GM18499 (cell line): ENCODE measurements around the gene PAK2.
"Not testable (repeated sequence)": the region's sequence is repeated elsewhere in the genome, so short reads cannot be mapped to it uniquely, and the experiment has no call there.

Source experiments
- ATAC-seq: cut with Tn5 transposase; IDR thresholded peaks from one replicate; pipeline ENCODE4 v1.9.1; 2021; ENCODE audit warnings: moderate number of reproducible peaks; ENCODE audit not compliant: insufficient read depth, unreplicated experiment

Gene PAK2

DNA sequence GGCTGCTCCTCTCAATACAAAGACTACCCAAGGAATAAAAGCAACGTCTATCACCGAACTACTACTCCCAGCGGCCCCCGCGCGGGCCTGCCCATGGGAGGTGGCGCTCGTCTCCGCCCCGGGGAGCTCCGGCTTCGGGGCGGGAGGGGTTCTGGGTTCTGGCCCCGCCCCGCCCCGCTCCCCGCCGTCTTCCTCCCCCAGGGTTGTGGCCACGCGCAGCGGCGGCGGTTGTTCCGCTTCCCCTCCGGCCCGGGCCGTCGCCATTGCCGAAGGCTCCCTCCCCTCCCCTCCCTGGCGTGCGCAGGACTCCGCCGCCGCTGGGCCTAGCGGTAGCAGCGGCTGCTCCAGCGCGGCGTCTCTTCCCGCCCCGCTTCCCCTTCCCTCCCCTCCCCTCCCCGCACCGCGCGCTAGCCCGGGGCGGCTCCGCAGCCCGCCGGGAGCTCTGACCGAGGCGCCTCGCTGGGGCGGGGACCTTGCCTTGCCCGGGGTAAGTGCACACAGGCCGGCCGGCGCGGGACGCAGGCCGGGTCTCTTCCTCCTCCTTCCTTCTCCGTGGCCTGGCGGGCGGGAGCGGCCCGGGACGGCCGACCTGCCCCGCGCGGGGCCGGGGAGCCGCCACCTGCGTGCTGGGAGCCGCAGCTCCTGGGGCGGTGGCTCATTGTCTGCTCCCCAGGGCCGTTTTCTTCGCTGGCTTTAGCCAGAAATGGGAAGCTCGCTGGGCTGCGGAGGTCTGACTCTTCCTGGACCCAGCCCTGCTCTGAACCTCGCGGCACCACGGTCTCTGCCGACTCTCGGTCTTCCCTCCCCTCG, at the start of gene PAK2:
Gene PAK2, plus strand, starts transcription at position 187 of the 810 bp plus-strand sequence. CDS start 42,790 bp downstream, outside the sequence.
- ATAC-seq, result no peak

DNA sequence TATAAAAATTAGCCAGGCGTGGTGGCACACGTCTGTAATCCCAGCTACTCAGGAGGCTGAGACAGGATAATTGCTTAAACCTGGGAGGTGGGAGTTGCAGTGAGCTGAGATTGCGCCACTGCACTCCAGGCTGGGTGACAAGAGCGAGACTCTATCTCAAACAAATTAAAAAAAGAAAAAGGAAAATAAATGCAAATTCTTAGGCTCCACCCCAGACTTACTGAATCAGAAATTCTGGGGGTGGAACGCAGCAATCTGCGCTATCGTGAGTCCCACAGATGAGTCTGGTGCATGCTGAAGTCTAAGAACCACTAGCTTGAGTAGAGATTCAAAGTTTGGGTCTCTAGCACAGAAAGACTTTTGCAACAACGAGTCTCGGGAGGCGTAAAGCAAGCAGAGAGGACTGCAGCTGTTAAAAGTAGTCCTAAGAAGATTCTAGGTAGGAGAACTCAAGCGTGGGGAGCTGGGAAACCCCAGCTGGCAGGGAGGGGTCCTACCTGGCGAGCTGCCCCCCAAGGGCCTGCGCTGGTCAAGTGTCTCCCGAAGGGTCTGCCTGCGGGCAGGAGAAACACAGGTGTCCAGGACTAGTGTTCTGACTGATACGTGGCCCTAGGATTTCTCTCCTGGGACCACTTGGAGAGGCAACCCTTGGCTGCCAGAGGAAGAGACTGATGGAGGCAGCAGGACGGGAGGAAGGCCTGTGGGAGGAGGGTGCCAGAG, 49.6 kb upstream of the PAK2 start:
- no peak for ATAC-seq

DNA sequence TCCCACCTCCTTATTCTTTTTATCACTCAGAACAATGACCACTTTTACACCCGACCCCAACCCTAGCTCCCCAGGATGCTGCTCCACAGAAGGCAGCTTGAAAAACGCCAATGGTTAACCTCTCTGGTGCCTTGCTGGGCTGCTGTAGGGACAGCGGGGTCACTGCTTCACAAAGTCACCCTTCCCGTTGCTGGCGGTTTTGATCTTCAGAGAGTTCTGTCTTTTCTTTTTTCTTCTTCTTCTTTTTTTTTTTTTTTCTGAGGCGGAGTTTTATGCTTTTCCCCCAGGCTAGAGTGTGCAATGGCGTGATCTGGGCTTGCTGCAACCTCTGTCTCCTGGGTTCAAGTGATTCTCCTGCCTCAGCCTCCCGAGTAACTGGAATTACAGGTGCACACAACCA, 48.3 kb upstream of the PAK2 start:
- ATAC-seq, result no peak

DNA sequence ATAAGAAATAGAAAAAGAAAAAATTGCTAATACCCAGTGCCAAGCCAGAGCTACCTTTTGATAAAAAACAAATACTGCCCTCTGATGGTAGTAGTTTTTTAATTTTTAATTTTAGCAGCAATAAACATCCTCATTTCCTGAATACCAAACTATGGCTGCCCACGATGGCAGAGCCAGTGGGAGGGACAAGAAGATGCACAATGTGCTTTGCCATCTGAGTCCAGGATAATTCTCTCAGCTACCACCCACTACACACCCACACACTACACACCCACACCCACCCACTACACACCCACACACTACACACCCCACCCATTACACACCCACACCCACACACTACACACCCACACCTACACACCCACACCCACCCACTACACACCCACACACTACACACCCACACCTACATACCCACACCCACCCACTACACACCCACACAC, 45.4 kb upstream of the PAK2 start:
- ATAC-seq, result no peak

GRCh38 chr3:196694941-196695848, 44.5 kb upstream of the PAK2 start:
- no peak for ATAC-seq

GRCh38 chr3:196695849-196696226, 43.8 kb upstream of the PAK2 start:
- ATAC-seq, result no peak

DNA sequence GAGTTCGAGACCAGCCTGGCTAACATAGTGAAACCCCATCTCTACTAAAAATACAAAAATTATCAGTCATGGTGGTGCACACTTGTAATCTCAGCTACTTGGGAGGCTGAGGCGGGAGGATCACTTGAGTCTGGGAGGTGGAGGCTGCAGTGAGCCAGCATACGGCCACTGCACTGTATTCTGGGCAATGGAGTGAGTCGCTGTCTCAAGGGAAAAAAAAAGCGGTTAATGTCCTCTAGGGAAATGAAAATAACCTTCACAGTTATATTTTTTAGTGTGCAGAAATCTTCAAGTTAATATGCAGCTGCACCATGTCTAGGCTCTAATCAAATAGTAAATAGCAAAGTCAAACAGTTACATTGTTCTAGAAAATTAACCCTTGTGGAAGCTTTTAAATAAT, 42.4 kb upstream of the PAK2 start:
- ATAC-seq, result no peak

DNA sequence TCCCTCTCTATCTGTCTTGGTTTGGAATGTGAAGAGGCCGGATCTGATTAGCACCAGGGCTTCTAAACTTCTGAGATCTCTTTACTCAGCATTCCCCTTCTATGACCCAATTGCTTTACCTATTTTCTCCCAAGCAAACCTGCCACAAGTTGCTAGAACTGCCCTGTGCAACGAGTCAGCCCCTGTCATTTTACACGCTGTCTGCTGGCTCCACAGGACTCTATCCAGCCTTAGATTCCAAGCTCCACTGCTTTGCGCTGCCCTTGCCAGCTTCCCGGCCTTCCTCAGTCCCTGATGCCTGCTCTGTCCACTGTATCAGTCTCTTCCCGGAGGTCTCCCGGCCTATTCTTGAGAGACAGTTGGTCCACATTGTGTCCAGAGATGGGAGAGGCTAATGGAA, 39.9 kb upstream of the PAK2 start:
- no peak for ATAC-seq

DNA sequence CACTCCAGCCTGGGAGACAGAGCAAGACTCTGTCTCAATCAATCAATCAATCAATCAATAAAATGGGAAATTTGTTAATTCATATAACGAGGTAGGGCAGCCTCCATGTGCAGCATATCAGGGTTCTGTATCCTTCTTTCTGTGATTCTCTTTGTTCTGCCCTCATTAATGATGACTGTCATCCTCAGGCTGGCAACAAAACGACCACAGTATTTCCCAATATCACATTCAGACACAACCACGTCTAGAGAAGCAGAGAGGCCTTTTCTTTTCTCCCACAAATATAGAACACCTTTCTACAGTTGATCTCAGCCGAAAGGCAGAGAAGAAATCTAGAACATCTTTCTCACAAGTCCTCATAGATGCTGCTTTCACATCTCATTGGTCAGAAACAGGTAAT, 38.9 kb upstream of the PAK2 start:
- ATAC-seq, result no peak

DNA sequence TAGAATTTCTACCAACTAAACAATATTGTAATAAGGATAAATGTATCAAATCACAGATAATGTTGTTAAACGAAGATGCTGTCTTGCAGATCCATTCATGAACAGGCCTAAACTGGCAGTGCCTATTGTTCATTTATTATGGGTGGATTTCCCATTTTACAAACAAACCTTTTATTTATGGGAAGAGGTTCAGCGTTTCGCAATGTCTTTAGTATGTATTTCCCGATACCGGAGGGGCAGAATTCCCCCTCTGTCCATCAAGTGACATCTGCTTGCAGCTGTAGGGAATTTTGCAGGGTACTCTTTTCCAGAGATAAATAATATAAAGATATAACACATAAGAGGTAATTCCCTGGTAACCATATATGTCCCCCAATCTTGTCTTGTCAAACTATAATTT, 33.3 kb upstream of the PAK2 start:
- ATAC-seq, result no peak

DNA sequence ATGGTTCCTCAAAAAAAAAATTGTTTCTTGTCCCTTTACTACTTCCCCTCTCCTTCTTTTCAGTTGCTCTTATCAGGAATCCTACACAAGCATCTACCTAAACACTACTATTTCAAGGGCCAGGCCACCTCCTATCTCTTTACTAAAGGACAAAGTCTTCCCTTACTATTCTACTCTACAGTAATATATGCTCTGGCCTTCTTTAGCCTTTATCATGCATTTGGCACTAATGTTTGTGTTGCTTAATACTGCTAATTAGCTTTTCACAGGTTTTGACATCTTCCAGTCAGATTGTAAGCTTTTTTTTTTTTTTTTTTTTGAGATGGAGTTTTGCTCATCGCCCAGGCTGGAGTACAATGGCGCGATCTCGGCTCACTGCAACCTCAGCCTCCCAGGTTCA, 32.9 kb upstream of the PAK2 start:
- no peak for ATAC-seq

- no peak for ATAC-seq
These were observed 32.1 kb upstream of the PAK2 start for GRCh38 chr3:196707566-196707965.

GRCh38 chr3:196708467-196708866, 31.2 kb upstream of the PAK2 start:
- ATAC-seq, result no peak

DNA sequence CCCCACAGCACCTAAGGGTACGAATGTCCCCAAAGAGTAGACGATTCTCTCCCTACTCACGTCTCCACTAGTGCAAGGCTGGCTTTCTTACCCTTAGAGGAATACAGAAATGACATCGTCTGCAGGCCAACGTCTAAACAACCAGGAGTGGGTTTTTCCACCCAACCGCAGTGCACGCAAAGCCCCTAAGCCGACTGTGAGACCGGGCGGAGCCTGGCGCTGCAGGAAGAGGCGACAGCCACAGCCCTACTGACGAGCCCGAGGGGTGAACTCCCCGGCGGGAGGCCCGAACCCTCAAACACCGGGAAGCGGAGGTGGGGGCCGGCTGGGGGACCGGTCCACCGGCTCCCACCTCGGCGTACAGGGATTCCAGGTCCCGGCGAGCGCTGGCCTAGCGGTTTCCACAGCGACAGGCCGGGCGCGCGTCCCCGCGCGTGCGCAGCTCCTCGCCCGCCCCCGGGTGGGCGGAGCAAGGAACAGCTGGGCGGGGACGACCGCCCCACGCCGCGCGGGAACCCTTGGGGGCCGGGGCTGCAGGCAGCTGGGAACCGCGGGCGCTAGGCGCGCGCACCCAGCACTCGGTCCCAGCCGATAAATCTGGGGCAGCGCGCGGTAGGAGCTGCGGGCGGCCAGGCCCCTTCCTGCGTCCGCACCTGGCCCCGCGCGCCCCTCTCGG, 27.7 kb upstream of the PAK2 start, which contains the start of the genes CEP19 and PIGX:
Gene CEP19, minus strand, starts transcription at position 413 of the 676 bp plus-strand sequence. CDS start 3,593 bp downstream, outside the sequence.
Gene PIGX, plus strand, starts transcription at position 540 of the 676 bp plus-strand sequence.
- peak; percentile 41 for ATAC-seq

GRCh38 chr3:196712514-196713413, 26.9 kb upstream of the PAK2 start:
- peak; percentile 26 for ATAC-seq

- ATAC-seq, result not testable (repeated sequence)
These were observed 22.5 kb upstream of the PAK2 start for GRCh38 chr3:196717162-196717561.

DNA sequence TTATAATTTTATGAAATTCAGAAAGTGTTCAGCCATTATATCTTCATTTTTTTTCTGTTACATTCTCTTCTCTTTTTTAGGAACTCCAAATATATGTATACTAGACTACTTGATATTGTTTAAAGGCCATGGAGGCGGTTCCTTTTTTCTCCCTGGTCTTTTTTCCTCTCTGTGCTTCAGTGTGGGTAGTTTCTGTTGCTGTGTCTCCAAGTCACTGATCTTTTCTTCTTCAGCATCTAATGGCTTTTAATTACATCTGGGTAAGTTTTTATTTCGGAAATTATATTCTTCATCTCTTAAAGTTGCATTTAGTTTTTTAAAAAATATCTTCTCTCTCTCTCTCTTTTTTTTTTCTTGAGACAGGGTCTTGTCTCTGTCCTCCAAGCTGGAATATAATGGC, 18.6 kb upstream of the PAK2 start:
- no peak for ATAC-seq

DNA sequence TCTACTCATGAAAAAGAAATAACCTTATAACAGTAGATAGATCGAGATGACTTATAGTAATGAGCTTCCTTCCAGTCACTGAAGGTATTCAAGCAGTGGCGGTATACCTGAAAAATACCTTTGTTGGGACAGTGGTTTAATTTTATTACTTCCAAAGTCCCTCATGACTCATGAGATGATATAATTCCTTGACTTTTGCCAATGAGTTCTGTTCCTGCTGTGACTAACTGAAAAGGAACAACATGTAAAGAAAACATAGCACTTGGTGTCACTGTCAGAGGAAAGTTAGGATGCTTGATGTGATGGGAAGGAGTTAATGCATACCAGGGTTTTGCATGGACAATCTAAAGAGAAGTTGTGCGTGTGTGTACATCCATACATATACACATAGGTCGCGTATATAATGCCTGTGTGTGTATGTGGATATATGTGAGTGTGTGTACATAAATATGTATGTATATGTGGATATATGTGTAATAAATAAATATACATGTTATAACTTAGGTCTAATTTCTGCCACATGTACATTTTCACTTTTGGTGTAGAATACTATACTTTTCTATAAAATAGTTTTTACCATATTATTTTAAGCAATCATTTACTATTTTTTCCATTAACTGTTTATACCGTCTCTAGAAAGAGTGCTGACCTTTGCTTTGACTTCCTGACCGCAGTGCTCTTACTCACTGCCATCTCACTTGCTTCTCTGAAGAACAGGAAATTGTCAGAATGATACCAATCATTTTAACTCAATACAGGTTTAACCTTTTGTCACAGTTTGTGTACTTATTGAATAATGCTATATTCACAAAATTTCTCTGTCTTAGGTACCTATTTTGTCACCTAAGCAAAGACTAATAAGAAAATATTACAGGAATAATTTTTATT, 12.6 kb upstream of the PAK2 start:
- ATAC-seq, result no peak
